ENCODE data around the gene CCL8. TPM values are rescaled to one million over a fixed set of nuclear protein-coding genes. Genes with fewer than 3 reads are reported as not detected.

CCL8 gene
- not detected in 2 replicates for total RNA-seq
- long read RNA-seq: 0 reads

- no peak within 1 kb of the TSS for H3K4me3 Mint-ChIP-seq (ENCODE audit: unreplicated experiment)
- no peaks in the 10 kb centered on the region for H3K36me3 Mint-ChIP-seq (ENCODE audit: unreplicated experiment)
- TF ChIP-seq CTCF (IDR thresholded peaks at IDR 0.05): no peak
- peaks cover 17% of the 10 kb centered on the region for H3K27me3 Mint-ChIP-seq (ENCODE audit: unreplicated experiment)
- no peak within 1 kb of the TSS for H3K27ac Mint-ChIP-seq (ENCODE audit: unreplicated experiment)
- H3K9me3 Mint-ChIP-seq (ENCODE audit: unreplicated experiment): peaks cover 6% of the 10 kb centered on the region
- H3K4me1 Mint-ChIP-seq (ENCODE audit: unreplicated experiment): peaks cover 7% of the 10 kb centered on the region
- no peak for DNase-seq (ENCODE audit: extremely low spot score, unreplicated experiment)
Observed at GRCh38 chr17:34319039-34319483, at the start of gene CCL8. TSS of gene CCL8 (plus strand) at chr17:34319435. CDS start at chr17:34319502, 67 bp downstream.

GRCh38 chr17:34269969-34270368 lies 49.3 kb upstream of the CCL8 start, which contains the start of gene CCL7:
TSS of gene CCL7 (plus strand) at chr17:34270221. CDS start at chr17:34270291, 70 bp downstream.
- no peak for TF ChIP-seq CTCF (IDR thresholded peaks at IDR 0.05)
- no peak for DNase-seq (ENCODE audit: extremely low spot score, unreplicated experiment)
- Mint-ChIP-seq H3K36me3 (ENCODE audit: unreplicated experiment) (peaks cover 2% of the 10 kb centered on the region), H3K4me3 (ENCODE audit: unreplicated experiment) (no peak within 1 kb of the TSS), H3K27me3 (ENCODE audit: unreplicated experiment) (peaks cover 53% of the 10 kb centered on the region), H3K27ac (ENCODE audit: unreplicated experiment) (no peak within 1 kb of the TSS), H3K4me1 (ENCODE audit: unreplicated experiment) (no peaks in the 10 kb centered on the region), H3K9me3 (ENCODE audit: unreplicated experiment) (no peaks in the 10 kb centered on the region)

DNA sequence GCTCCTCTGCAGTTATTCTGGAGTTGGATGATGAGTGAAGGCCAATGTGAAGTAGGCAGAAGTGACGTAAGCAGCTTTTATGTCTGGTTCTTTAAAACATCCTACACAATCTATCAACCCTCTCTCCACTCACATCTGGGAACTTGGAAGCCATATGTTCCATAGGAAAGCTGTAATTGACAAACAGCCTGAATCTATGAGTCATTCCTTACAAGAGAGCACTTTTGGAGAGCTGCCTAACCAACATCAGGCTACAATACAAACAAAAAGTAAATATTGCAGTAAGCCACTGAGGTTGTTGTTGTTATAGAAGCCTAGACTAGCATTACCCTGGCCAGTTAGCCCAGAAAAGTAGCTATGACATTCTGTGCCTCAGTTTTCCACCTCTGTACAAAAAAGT lies 43.4 kb upstream of the CCL8 start:
- TF ChIP-seq CTCF (IDR thresholded peaks at IDR 0.05): no peak
- Mint-ChIP-seq H3K9me3 (ENCODE audit: unreplicated experiment) (no peaks in the 10 kb centered on the region), H3K27ac (ENCODE audit: unreplicated experiment) (no peak overlapping the region), H3K4me1 (ENCODE audit: unreplicated experiment) (peaks cover 11% of the 10 kb centered on the region), H3K36me3 (ENCODE audit: unreplicated experiment) (peaks cover 2% of the 10 kb centered on the region), H3K4me3 (ENCODE audit: unreplicated experiment) (no peak overlapping the region), H3K27me3 (ENCODE audit: unreplicated experiment) (peaks cover 42% of the 10 kb centered on the region)
- DNase-seq (ENCODE audit: extremely low spot score, unreplicated experiment): no peak

GRCh38 chr17:34276826-34277225 lies 42.4 kb upstream of the CCL8 start:
- DNase-seq (ENCODE audit: extremely low spot score, unreplicated experiment): no peak
- Mint-ChIP-seq H3K9me3 (ENCODE audit: unreplicated experiment) (no peaks in the 10 kb centered on the region), H3K4me1 (ENCODE audit: unreplicated experiment) (peaks cover 11% of the 10 kb centered on the region), H3K27ac (ENCODE audit: unreplicated experiment) (no peak overlapping the region), H3K27me3 (ENCODE audit: unreplicated experiment) (peaks cover 42% of the 10 kb centered on the region), H3K4me3 (ENCODE audit: unreplicated experiment) (no peak overlapping the region), H3K36me3 (ENCODE audit: unreplicated experiment) (peaks cover 2% of the 10 kb centered on the region)
- no peak for TF ChIP-seq CTCF (IDR thresholded peaks at IDR 0.05)

GRCh38 chr17:34283571-34283970 lies 35.7 kb upstream of the CCL8 start:
- Mint-ChIP-seq H3K4me3 (ENCODE audit: unreplicated experiment) (no peak overlapping the region), H3K27me3 (ENCODE audit: unreplicated experiment) (peaks cover 34% of the 10 kb centered on the region), H3K27ac (ENCODE audit: unreplicated experiment) (no peak overlapping the region), H3K4me1 (ENCODE audit: unreplicated experiment) (peaks cover 17% of the 10 kb centered on the region), H3K9me3 (ENCODE audit: unreplicated experiment) (no peaks in the 10 kb centered on the region), H3K36me3 (ENCODE audit: unreplicated experiment) (no peaks in the 10 kb centered on the region)
- DNase-seq (ENCODE audit: extremely low spot score, unreplicated experiment): no peak
- no peak for TF ChIP-seq CTCF (IDR thresholded peaks at IDR 0.05)
